Panc1 (cell line): Measurements from ENCODE around the gene MRC1. TPM values are rescaled to one million over a fixed set of nuclear protein-coding genes. Genes with fewer than 3 reads are reported as not detected.

ENCODE experiments used
- ATAC-seq: fragments of 200-7000 bp; cut with Tn5 transposase; 2 replicates; pipeline ENCODE4 v1.9.1; 2020; ENCODE audit warnings: mild to moderate bottlenecking, moderate library complexity
- BruUV-seq: library from RNA; stranded (reverse); fragments of 400-500 nt; replicated peaks from 2 replicates; lab custom pipeline; 2021; lab: Mats Ljungman, UMichigan
- CTCF ChIA-PET: fragments of 300-600 bp; sonication (Branson Sonifier 250); formaldehyde crosslinking; loops from one replicate; lab custom pipeline; 2022; ENCODE audit warnings: antibody characterized with exemption; lab: Charles Lee
- POLR2A ChIA-PET: fragments of 300-600 bp; sonication (Branson Sonifier 250); formaldehyde crosslinking; loops from one replicate; lab custom pipeline; 2022; ENCODE audit warnings: antibody characterized with exemption; lab: Charles Lee
- DNase-seq: peaks from one replicate; pipeline ENCODE4 v3.0.0-alpha.2; 2010; ENCODE audit warnings: low read depth, low spot score
- H3K27ac ChIP-seq: 2 replicates; pipeline ENCODE4 v1.5.1; 2011; ENCODE audit warnings: mild to moderate bottlenecking, low read length, inconsistent platforms
- H3K27me3 ChIP-seq: fragments of 200-500 bp; sonication (Bioruptor generic); 2 replicates; pipeline ENCODE4 v1.6.0; 2014; ENCODE audit warnings: low read length, inconsistent platforms; ENCODE audit not compliant: control insufficient read depth, insufficient read depth
- H3K36me3 ChIP-seq: fragments of 200-500 bp; sonication (Bioruptor generic); 2 replicates; pipeline ENCODE4 v1.5.1; 2014; ENCODE audit warnings: inconsistent platforms, mild to moderate bottlenecking, low read length, moderate library complexity; ENCODE audit not compliant: control insufficient read depth, insufficient read depth
- H3K4me1 ChIP-seq: 2 replicates; pipeline ENCODE4 v1.5.1; 2011; ENCODE audit warnings: inconsistent platforms, mild to moderate bottlenecking, low read length, moderate library complexity; ENCODE audit not compliant: control insufficient read depth, insufficient read depth
- H3K4me3 ChIP-seq, 2 experiments: 2 replicates each; pipeline ENCODE4 v1.5.1; 2011 to 2012; ENCODE audit warnings: low read depth in 2 of 2, low read length in 2 of 2, mild to moderate bottlenecking in 2 of 2, inconsistent platforms in 1 of 2, moderate library complexity in 1 of 2
- H3K9me3 ChIP-seq: fragments of 200-500 bp; sonication (Bioruptor generic); 2 replicates; pipeline ENCODE4 v1.5.1; 2014; ENCODE audit warnings: low read depth, mild to moderate bottlenecking, inconsistent platforms, low read length, moderate library complexity; ENCODE audit not compliant: control insufficient read depth, insufficient read depth
- CTCF ChIP-seq: fragments of 450-650 bp; IDR thresholded peaks from 2 replicates; pipeline ENCODE4 v1.5.1; 2017; ENCODE audit warnings: mild to moderate bottlenecking
- POLR2AphosphoS5 ChIP-seq: IDR thresholded peaks from 2 replicates; pipeline ENCODE4 v1.6.1; 2012; ENCODE audit warnings: mild to moderate bottlenecking, low read depth, low read length, moderate library complexity
- REST ChIP-seq, 2 experiments: IDR thresholded peaks; 2 replicates each; pipeline ENCODE4 v1.6.1; 2011 to 2012; ENCODE audit warnings: low read depth in 2 of 2, control low read depth in 1 of 2, low read length in 1 of 2, mild to moderate bottlenecking in 1 of 2, moderate library complexity in 1 of 2; ENCODE audit not compliant: insufficient read depth in 1 of 2
- SIN3A ChIP-seq: IDR thresholded peaks from 2 replicates; pipeline ENCODE4 v1.6.1; 2012; ENCODE audit warnings: low read depth, mild to moderate bottlenecking, low read length, moderate library complexity, borderline replicate concordance; ENCODE audit not compliant: insufficient read depth
- TCF7L2 ChIP-seq: IDR thresholded peaks from 2 replicates; pipeline ENCODE4 v1.6.1; 2011; ENCODE audit warnings: mild to moderate bottlenecking, low read depth, low read length, inconsistent platforms
- in situ Hi-C: cut with HindIII; loops from 2 replicates; pipeline ENCODE4 v1.10.0; 2016; ENCODE audit warnings: low sequenced_read_pairs, low pct_unique_long_range_greater_than_20kb
- intact Hi-C: fragments of 100-400 bp; cut with micrococcal nuclease; formaldehyde crosslinking; loops from one replicate; pipeline ENCODE4 v1.10.0; 2022; ENCODE audit not compliant: unreplicated experiment
- total RNA-seq: library from RNA; stranded (reverse); gene quantifications from one replicate; pipeline ENCODE4 v1.2.1, GENCODE V29; 2021; ENCODE audit not compliant: unreplicated experiment

The MRC1 gene
- total RNA-seq, 1 experiment from 2014 or later, result 0.21 TPM

GRCh38 chr10:17865351-17865750 lies 56.2 kb downstream of the MRC1 start:
- TF ChIP-seq REST (IDR thresholded peaks at IDR 0.05; ENCODE audit: insufficient read depth in 1 of 2, low read depth in 2 of 2, low read length in 1 of 2), result no peak
- TF ChIP-seq CTCF, result no peak
- no peak for TF ChIP-seq TCF7L2
- no peak for TF ChIP-seq POLR2AphosphoS5
- TF ChIP-seq SIN3A, result no peak
- Histone ChIP-seq H3K27me3 (no peaks in the 10 kb centered on the region), H3K4me3 (no peak overlapping the region), H3K36me3 (no peaks in the 10 kb centered on the region), H3K9me3 (no peaks in the 10 kb centered on the region), H3K27ac (no peak overlapping the region), H3K4me1 (no peaks in the 10 kb centered on the region)
- intact Hi-C loops (no loop called here), in situ Hi-C loops (no loop called here)
- ChIA-PET POLR2A (no interaction called here), CTCF (no interaction called here)
- ATAC-seq, result no peak
- BruUV-seq, result no TSS peak
- DNase-seq, result no peak

- no peaks in the 10 kb centered on the region for H3K9me3 ChIP-seq
- DNase-seq (no peak), ATAC-seq (no peak)
- no peaks in the 10 kb centered on the region for H3K27me3 ChIP-seq
- H3K4me3 ChIP-seq, result no peak overlapping the region
- no TSS peak for BruUV-seq
- H3K27ac ChIP-seq, result no peak overlapping the region
- intact Hi-C loops, result no loop called here
- ChIA-PET POLR2A (no interaction called here), CTCF (no interaction called here)
- in situ Hi-C loops, result no loop called here
- no peaks in the 10 kb centered on the region for H3K36me3 ChIP-seq
- TF ChIP-seq CTCF, result no peak
- TF ChIP-seq REST (IDR thresholded peaks at IDR 0.05; ENCODE audit: insufficient read depth in 1 of 2, low read depth in 2 of 2, low read length in 1 of 2), result no peak
- TF ChIP-seq POLR2AphosphoS5, result no peak
- TF ChIP-seq SIN3A, result no peak
- no peak for TF ChIP-seq TCF7L2
- H3K4me1 ChIP-seq, result no peaks in the 10 kb centered on the region
These were observed 57.2 kb downstream of the MRC1 start for GRCh38 chr10:17866346-17866745.
